Muscle layer of duodenum (tissue), 2 donors: ENCODE measurements around the gene ARPC5.
A peak's percentile ranks its signal among the peaks of the same experiment; 100 is the strongest.

ENCODE experiments used
- H3K27ac ChIP-seq: one replicate; pipeline ENCODE4 v1.7.0; 2013; ENCODE audit warnings: mild to moderate bottlenecking, low read length
- H3K27me3 ChIP-seq: one replicate; pipeline ENCODE4 v1.7.0; 2013; ENCODE audit warnings: low read depth, mild to moderate bottlenecking, control low read depth, low read length
- H3K36me3 ChIP-seq, 2 donors: one replicate each; pipeline ENCODE4 v1.7.0; 2013; ENCODE audit warnings: low read length in 2 of 2, control low read depth in 1 of 2, mild to moderate bottlenecking in 1 of 2; ENCODE audit not compliant: insufficient read depth in 2 of 2, control insufficient read depth in 1 of 2
- H3K4me1 ChIP-seq, 2 donors: one replicate each; pipeline ENCODE4 v1.7.0; 2013; ENCODE audit warnings: low read length in 2 of 2, mild to moderate bottlenecking in 2 of 2, control low read depth in 1 of 2, moderate library complexity in 1 of 2; ENCODE audit not compliant: insufficient read depth in 2 of 2, control insufficient read depth in 1 of 2
- H3K4me3 ChIP-seq, 2 donors: one replicate each; pipeline ENCODE4 v1.7.0; 2013; ENCODE audit warnings: low read length in 2 of 2, low read depth in 1 of 2, mild to moderate bottlenecking in 1 of 2
- H3K9me3 ChIP-seq, 2 donors: one replicate each; pipeline ENCODE4 v1.7.0; 2013; ENCODE audit warnings: low read length in 2 of 2, control low read depth in 1 of 2, mild to moderate bottlenecking in 1 of 2; ENCODE audit not compliant: control insufficient read depth in 1 of 2
- donor health status: healthy.

ARPC5 gene

GRCh38 chr1:183645531-183645930, 9.9 kb upstream of the ARPC5 start:
- H3K4me1 ChIP-seq, result no peaks in the 10 kb centered on the region
- no peaks in the 10 kb centered on the region for H3K27me3 ChIP-seq
- H3K9me3 ChIP-seq, result no peaks in the 10 kb centered on the region
- H3K27ac ChIP-seq, result no peak overlapping the region
- no peaks in the 10 kb centered on the region for H3K36me3 ChIP-seq
- no peak overlapping the region for H3K4me3 ChIP-seq

GRCh38 chr1:183642166-183642565, 6.6 kb upstream of the ARPC5 start:
- H3K27ac ChIP-seq, result no peak overlapping the region
- H3K36me3 ChIP-seq, result no peaks in the 10 kb centered on the region
- H3K4me1 ChIP-seq, result no peaks in the 10 kb centered on the region
- H3K27me3 ChIP-seq, result no peaks in the 10 kb centered on the region
- no peak overlapping the region for H3K4me3 ChIP-seq
- no peaks in the 10 kb centered on the region for H3K9me3 ChIP-seq

DNA sequence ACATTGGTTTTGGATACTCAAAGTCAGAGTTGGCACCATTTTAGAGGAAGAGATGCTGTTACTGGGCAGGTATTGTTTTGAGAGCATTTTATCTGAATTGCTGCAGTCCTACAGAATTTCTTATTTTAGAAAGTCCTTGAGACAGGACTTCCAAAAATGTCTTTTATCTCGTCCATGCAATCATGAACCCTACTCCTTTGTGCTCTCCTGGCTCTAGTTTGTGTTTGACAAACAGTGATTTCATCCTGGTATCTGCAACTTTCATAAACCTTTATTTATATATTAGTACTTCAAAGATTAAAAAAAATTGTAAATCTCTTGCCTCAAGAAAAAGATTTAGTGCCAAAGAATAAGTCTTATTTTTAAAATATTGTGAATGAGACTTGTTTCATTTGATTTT, 4.6 kb upstream of the ARPC5 start:
- Histone ChIP-seq H3K36me3 (peaks cover 0 to under 1% of the 10 kb centered on the region in 2 donors), H3K4me1 (peaks cover 0 to 8% of the 10 kb centered on the region in 2 donors), H3K27me3 (no peaks in the 10 kb centered on the region), H3K9me3 (no peaks in the 10 kb centered on the region), H3K4me3 (no peak overlapping the region), H3K27ac (no peak overlapping the region)

DNA sequence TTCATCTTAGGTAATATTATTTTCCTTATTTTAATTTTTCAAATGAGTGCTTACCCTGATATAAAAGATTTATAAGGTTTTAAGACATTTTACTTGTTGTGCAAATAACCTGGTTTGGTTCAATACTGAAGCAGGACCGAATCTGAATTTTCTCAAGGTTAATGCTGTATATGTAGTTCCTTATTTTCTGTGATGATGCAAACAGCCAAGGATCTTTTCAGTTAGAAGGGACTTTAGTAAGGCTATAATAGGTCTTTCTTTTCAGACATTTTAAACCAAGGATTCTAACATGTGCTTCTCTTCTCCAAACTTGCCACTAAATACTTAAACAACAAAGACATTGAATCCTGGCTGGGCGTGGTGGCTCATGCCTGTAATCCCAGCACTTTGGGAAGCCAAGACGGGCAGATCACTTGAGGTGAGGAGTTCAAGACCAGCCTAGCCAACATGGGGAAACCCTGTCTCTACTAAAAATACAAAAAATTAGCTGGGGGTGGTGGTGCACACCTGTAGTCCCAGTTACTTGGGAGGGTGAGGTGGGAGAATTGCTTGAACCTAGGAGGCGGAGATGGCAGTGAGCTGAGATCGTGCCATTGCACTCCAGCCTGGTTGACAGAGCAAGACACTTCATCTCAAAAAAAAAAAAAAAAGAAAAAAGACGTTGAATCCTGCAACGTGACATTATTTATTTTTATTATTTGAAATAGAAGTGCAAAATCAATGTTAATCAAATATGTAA, 3.2 kb upstream of the ARPC5 start:
- H3K36me3 ChIP-seq, result peaks cover 0 to 3% of the 10 kb centered on the region in 2 donors
- H3K9me3 ChIP-seq, result no peaks in the 10 kb centered on the region
- H3K27me3 ChIP-seq, result no peaks in the 10 kb centered on the region
- H3K27ac ChIP-seq, result no peak overlapping the region
- no peak overlapping the region for H3K4me3 ChIP-seq
- peaks cover 0 to 8% of the 10 kb centered on the region in 2 donors for H3K4me1 ChIP-seq

GRCh38 chr1:183636783-183637182, 1.2 kb upstream of the ARPC5 start:
- no peak overlapping the region for H3K27ac ChIP-seq
- no peaks in the 10 kb centered on the region for H3K27me3 ChIP-seq
- peak overlapping the region; percentile 84 to 89 for H3K4me3 ChIP-seq
- H3K9me3 ChIP-seq, result no peaks in the 10 kb centered on the region
- H3K4me1 ChIP-seq, result peaks cover 6 to 25% of the 10 kb centered on the region in 2 donors
- peaks cover 0 to 11% of the 10 kb centered on the region in 2 donors for H3K36me3 ChIP-seq

DNA sequence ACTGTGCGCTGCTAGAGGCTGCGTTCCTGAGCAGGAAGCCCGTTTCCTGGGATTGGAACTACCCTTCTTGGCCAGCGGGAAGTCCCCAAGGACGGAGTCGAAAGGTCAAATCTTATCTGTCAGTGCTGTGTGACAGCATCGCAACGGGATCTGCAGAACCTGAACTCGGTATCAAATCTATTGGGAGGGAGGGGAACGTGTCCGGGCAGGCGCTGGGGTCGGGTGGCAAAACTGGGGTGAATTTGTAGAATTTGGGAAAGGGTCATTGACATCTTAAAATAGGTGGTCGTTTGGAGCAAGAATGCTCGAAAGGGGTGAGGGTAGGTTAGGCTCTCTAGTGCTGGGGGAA, 725 bp upstream of the ARPC5 start:
- H3K4me1 ChIP-seq, result peaks cover 6 to 27% of the 10 kb centered on the region in 2 donors
- H3K27ac ChIP-seq, result peak overlapping the region; percentile 8
- no peaks in the 10 kb centered on the region for H3K27me3 ChIP-seq
- peak overlapping the region; percentile 84 to 89 for H3K4me3 ChIP-seq
- H3K36me3 ChIP-seq, result peaks cover 0 to 12% of the 10 kb centered on the region in 2 donors
- H3K9me3 ChIP-seq, result no peaks in the 10 kb centered on the region

- no peaks in the 10 kb centered on the region for H3K27me3 ChIP-seq
- peaks cover 8 to 18% of the 10 kb centered on the region in 2 donors for H3K36me3 ChIP-seq
- H3K9me3 ChIP-seq, result no peaks in the 10 kb centered on the region
- H3K4me1 ChIP-seq, result peaks cover 6 to 38% of the 10 kb centered on the region in 2 donors
- peak overlapping the region; percentile 94 for H3K27ac ChIP-seq
- H3K4me3 ChIP-seq, result peak overlapping the region; percentile 84 to 89
Measured at GRCh38 chr1:183635099-183635605, 431 bp downstream of the ARPC5 start.

DNA sequence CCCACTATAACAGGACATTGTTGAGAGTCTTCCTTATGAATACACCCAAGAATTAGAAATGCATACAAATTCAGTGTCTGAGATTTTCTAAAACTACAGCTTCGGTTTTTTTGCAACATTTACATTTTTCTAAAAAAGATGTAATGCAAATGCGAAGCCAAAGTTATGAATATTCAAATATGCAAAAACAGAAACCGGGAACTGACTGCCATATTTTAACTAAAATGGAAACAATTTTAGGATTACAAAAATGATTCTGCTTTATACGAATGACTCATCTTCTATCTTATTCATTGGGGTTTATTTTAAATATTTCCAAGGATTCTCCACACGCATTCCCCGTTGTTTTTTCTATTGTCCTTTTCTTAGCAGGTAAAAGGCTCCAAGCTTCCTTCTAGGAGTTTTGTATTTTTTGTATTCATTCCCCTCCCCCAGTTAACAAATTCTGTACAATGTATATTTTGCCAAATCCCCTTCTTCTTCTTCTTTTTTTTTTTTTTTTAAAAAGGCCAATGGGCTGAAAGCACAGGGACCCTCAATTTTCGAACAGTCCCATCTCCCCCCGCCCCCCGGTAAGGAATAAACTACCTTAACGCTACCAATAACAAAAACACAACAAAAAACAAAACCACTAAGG, 1.0 kb downstream of the ARPC5 start:
- no peaks in the 10 kb centered on the region for H3K27me3 ChIP-seq
- peak overlapping the region; percentile 84 to 89 for H3K4me3 ChIP-seq
- no peaks in the 10 kb centered on the region for H3K9me3 ChIP-seq
- peaks cover 6 to 40% of the 10 kb centered on the region in 2 donors for H3K4me1 ChIP-seq
- H3K36me3 ChIP-seq, result peaks cover 14 to 20% of the 10 kb centered on the region in 2 donors
- peak overlapping the region; percentile 94 for H3K27ac ChIP-seq

DNA sequence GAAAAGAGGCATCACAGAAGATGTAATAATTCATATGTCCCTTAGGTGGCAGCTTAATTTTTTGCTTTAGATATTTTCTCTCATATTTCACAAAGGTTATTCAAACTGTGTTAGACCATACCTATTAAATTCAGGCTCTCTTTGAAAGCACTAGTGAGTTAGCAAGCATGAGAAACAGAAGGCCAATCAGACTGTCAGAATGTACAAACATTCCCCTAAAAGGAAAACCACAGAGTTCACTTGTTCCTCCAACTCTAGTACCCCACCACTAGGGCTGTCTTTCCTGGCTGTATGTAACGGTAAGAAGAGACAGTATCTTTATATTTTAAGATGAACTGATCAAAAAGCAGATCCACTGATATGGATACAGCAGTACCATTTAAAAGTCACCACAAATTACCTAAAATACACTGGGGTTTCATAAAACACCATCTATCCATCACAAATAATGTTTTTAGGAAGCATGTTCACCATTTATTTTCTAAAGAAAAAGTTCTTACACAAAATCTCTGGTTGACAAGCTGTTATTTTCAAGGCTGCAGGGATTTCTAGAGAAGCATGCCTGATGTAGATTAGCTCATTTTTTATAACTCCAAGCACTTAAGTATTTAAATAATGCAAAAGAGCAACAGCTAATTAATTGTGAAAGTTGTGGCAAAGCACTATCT, 1.8 kb downstream of the ARPC5 start:
- H3K9me3 ChIP-seq, result no peaks in the 10 kb centered on the region
- peak overlapping the region; percentile 94 for H3K27ac ChIP-seq

GRCh38 chr1:183632964-183633363, 2.6 kb downstream of the ARPC5 start:
- no peaks in the 10 kb centered on the region for H3K9me3 ChIP-seq
- H3K27ac ChIP-seq, result peak overlapping the region; percentile 94
- H3K27me3 ChIP-seq, result no peaks in the 10 kb centered on the region
- H3K4me3 ChIP-seq, result peak overlapping the region; percentile 84 to 89
- peaks cover 6 to 45% of the 10 kb centered on the region in 2 donors for H3K4me1 ChIP-seq
- peaks cover 20 to 27% of the 10 kb centered on the region in 2 donors for H3K36me3 ChIP-seq

More for the DNA sequence above, 1.8 kb downstream of the ARPC5 start:
- H3K36me3 ChIP-seq, result peaks cover 20 to 21% of the 10 kb centered on the region in 2 donors
- peak overlapping the region; percentile 84 to 89 for H3K4me3 ChIP-seq
- H3K27me3 ChIP-seq, result no peaks in the 10 kb centered on the region
- H3K4me1 ChIP-seq, result peaks cover 6 to 40% of the 10 kb centered on the region in 2 donors

DNA sequence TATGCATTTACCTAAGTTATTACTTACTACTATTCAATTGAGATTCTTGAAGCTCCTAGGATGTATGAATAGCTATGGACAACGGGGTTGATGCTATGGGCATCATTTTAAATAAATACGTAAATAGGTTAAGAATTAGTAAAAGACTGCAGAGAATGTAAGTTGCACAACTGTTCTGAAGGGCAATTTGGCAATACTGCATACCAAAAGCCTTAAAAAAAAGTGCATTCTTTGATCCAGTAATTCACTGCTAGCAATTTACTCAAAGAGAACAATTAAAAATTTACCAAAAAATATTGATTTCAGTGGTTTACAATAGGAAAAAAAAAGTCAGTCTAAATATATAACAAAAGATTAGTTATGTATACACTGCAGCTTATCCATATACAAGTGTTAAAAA, 3.5 kb downstream of the ARPC5 start:
- no peaks in the 10 kb centered on the region for H3K9me3 ChIP-seq
- no peaks in the 10 kb centered on the region for H3K27me3 ChIP-seq
- peak overlapping the region; percentile 94 for H3K27ac ChIP-seq
- H3K4me3 ChIP-seq, result peak overlapping the region; percentile 84 to 89
- peaks cover 20 to 30% of the 10 kb centered on the region in 2 donors for H3K36me3 ChIP-seq
- peaks cover 6 to 51% of the 10 kb centered on the region in 2 donors for H3K4me1 ChIP-seq
